Jurkat, Clone E6-1 (cell line): ENCODE measurements around the gene IFT88.
"Not testable (repeated sequence)": the region's sequence is repeated elsewhere in the genome, so short reads cannot be mapped to it uniquely, and the experiment has no call there.

ENCODE experiments used
- DNase-seq: peaks from one replicate; pipeline ENCODE4 v3.0.0-alpha.2; 2011; ENCODE audit warnings: low read depth, low spot score
- H3K4me3 ChIP-seq: 2 replicates; pipeline ENCODE4 v1.5.1; 2011; ENCODE audit warnings: mild to moderate bottlenecking, low read length, control low read depth, moderate library complexity

IFT88 gene

GRCh38 chr13:20609145-20609544, 42.2 kb downstream of the IFT88 start:
- no peak for DNase-seq
- no peak overlapping the region for H3K4me3 ChIP-seq

GRCh38 chr13:20610006-20610405, 43.0 kb downstream of the IFT88 start:
- DNase-seq = no peak

DNA sequence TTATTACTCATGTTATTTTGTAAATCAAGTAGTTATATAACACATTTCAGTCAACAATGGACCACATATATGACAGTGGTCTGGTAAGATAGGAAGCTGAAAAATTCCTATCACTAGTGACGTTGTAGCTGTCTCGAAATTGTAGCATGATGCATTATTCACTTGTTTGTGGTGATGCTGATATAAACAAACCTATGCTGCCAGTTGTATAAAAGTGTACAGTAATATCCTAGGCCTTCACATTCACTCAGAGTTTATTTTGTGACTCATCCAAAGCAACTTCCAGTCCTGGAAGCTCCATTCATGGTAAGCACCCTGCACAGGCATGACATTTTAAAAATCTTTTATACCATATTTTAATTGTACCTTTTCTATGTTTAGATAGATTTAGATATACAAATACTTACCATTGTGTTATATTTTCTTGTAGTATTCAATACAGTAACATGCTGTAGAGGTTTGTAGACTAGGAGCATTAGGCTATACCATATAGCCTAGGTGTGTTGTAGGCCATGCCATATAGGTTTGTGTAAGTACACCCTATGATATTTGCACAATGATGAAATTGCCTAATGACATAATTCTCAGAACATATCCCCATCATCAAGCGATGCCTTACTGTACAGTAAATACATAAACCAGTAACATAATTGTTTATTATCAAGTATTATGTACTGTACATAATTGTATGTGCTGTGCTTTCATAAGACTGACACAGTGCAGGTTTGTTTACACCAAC, 49.3 kb downstream of the IFT88 start:
- no peak overlapping the region for H3K4me3 ChIP-seq
- no peak for DNase-seq

More at GRCh38 chr13:20610006-20610405, 43.0 kb downstream of the IFT88 start:
- H3K4me3 ChIP-seq = no peak overlapping the region

- no peak overlapping the region for H3K4me3 ChIP-seq
- no peak for DNase-seq
Observed at GRCh38 chr13:20623000-20623399, 56.0 kb downstream of the IFT88 start.

GRCh38 chr13:20624213-20624612, 57.3 kb downstream of the IFT88 start:
- no peak for DNase-seq
- no peak overlapping the region for H3K4me3 ChIP-seq

DNA sequence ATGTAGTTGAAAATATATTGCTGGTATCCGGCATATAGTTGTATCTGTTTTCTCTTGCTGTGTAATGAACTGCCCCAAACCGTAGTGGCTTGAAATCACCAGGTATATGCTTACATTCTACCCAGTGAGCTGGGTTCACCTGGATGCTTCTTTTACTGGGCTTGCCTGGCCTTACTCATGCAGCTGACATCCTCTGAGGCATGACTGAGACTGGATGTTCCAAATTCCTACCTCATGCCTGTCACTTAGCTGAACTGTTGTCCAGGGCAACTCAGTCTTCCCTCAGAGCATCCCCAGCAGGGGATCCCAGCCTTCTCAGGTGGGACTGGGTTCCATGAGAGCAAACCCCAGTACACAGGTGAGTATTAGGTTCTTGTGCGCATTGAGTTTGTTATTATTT, 66.8 kb downstream of the IFT88 start:
- no peak for DNase-seq
- no peak overlapping the region for H3K4me3 ChIP-seq

- H3K4me3 ChIP-seq = no peak overlapping the region
- no peak for DNase-seq
Observed at GRCh38 chr13:20636079-20636478, 69.1 kb downstream of the IFT88 start.

GRCh38 chr13:20637811-20638210, 70.9 kb downstream of the IFT88 start:
- no peak overlapping the region for H3K4me3 ChIP-seq
- DNase-seq = no peak

- DNase-seq = no peak
- no peak overlapping the region for H3K4me3 ChIP-seq
Observed at GRCh38 chr13:20647758-20648157, 80.8 kb downstream of the IFT88 start.

- H3K4me3 ChIP-seq = no peak overlapping the region
- DNase-seq = no peak
Observed at GRCh38 chr13:20652946-20653345, 86.0 kb downstream of the IFT88 start.

DNA sequence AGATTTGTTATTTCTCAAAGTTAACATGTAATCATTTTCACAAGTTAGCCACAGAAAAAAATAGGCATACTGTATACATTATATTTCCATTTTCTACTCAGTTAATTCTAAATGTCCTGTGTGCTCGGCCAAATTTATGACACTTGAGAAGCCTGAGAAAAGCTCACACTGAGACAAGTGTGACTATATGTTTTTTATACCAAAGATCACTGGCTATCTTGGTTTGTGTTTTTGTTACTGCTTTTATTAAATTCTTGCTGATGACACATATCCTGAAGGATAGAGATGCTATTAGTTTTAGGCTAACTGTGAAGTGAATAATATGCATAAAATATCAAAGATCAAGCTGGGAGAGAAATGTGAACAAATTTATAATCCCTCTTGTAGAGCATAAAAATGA, 87.2 kb downstream of the IFT88 start:
- no peak overlapping the region for H3K4me3 ChIP-seq
- no peak for DNase-seq

DNA sequence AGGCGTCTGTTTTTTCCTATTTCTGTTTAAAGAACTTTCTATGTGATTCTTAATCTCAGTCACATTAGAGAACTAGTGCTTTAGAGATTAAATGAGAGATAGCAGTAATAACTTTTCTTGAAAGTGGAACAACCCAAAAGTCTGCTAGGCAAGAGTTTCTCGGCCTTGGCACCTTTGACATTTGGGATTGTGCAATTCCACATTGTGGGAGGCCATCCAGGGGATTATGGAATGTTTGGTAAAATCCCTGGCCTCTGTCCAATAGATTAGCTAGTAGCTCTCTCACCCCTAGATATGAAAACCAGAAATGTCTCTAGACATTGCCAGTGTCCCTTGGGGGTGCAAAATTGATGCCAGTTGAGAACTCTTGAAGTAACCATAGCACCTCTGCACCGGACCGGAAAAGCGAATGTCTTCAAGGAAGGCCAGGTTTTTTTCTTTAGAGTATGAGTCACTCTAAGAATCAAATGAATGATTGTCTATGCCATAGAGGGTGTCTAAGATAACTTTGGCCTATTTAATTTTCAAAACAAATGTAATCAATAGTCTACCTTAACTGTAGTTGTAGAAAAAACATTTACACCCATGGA, 91.6 kb downstream of the IFT88 start:
- no peak for DNase-seq
- H3K4me3 ChIP-seq = no peak overlapping the region

- DNase-seq = no peak
- H3K4me3 ChIP-seq = no peak overlapping the region
Observed at GRCh38 chr13:20664351-20664750, 97.4 kb downstream of the IFT88 start.

DNA sequence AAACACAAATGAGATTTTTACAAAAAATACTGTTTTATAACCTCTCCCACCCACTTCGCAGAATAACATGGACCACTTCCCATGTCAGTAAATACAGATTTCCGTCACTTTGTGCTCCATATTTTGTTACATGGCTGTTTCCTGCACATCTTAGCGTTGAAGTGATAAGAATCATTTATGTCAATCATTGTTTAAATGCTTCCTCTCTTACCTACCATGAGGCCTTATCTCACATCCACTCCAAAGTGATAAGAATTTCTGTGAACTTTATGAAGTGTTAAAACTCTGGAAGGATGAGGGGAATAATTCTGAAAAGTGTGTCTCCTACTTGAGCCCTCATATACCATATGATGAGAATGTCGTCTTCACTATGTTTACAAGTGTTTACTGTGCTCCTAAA, 100.0 kb downstream of the IFT88 start:
- H3K4me3 ChIP-seq = no peak overlapping the region
- peak; percentile 14 for DNase-seq

DNA sequence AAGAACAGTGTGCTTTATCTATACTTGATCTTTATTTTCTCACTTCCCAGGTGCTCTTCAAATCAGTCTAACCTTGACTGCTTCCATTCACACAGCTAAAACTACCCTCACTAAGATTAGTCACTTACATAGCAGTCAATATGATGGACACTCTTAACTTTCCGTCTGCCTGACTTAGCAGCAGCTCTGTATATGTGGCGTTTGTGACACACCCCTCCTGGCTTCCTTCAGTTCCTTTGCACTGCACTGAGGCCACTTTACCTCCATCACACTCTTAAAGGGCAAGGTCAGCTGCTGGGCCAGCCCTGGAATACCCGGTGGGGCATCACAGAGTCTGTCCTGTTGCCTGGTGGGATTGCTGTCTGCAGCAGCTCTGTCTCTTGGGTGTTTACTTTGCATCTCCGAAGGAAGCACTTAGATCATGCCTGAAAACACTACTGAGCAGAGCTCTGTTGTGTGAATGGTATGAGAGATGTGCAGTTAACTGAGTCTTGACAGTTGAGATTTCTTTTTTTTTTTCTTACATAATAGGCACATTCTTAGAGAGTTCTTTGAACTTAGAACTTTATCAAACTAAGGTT, 101.0 kb downstream of the IFT88 start:
- no peak for DNase-seq
- no peak overlapping the region for H3K4me3 ChIP-seq

GRCh38 chr13:20669162-20669561, 102.2 kb downstream of the IFT88 start:
- H3K4me3 ChIP-seq = no peak overlapping the region
- DNase-seq = peak; percentile 32

- no peak overlapping the region for H3K4me3 ChIP-seq
- DNase-seq = no peak
Observed at GRCh38 chr13:20671789-20672188, 104.8 kb downstream of the IFT88 start.

DNA sequence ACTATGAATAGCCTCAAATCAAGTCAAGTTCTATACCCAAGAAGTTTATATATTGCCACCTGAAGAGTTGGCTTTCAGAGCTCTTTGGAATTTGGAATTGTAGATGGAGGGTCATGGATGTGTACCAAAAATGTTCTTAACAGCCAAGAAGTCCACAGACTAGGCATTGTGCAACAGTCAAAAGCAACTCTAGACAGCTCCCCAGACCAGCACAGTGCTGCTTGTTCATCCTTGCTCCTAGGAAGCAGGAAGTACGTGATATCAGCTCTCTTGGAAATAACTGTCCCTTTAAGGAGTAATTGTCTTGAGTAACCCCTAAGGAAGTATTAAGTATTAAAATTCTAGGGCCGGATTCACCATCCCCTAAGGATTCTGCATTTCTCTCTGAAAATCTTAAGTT, 105.8 kb downstream of the IFT88 start:
- H3K4me3 ChIP-seq = no peak overlapping the region
- DNase-seq = no peak

DNA sequence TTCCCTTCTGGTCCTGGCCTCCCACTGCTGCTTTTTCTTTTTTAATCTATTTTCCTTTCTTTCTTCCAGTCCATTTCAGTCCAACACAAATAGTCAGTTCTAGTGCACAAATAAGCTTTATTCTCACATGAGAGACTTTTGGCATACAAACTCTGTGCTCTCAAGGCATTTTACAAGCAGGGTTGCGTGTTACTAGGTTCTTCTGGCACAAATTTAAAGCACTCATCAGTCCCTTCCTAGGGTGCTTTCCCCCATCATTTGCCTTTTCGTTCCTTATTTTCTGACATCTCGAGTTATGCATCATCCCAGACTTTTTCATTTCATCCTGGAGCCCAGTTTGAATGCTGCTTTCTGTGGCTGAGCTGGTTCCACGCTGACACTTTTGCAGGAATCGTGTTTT, 106.8 kb downstream of the IFT88 start:
- no peak for DNase-seq
- H3K4me3 ChIP-seq = no peak overlapping the region

DNA sequence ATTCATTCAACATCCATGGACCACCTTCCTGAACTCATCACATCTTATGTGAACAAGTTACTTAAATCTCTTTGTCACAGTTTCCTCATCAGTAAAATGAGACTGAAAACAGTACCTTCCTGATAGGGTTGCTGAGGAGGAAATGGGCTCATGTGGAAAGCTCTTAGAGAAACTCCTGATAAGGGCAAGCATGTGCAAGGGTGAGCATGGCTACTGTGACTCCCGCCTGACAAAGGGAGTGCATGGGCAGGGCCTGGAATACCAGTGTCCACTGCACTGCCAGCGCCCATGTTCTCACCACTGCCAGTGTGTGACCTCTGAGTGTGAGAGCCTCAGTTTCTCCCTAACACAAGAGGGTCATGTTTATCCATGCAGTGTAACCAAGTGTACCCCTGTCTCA, 109.3 kb downstream of the IFT88 start:
- H3K4me3 ChIP-seq = no peak overlapping the region
- DNase-seq = no peak

DNA sequence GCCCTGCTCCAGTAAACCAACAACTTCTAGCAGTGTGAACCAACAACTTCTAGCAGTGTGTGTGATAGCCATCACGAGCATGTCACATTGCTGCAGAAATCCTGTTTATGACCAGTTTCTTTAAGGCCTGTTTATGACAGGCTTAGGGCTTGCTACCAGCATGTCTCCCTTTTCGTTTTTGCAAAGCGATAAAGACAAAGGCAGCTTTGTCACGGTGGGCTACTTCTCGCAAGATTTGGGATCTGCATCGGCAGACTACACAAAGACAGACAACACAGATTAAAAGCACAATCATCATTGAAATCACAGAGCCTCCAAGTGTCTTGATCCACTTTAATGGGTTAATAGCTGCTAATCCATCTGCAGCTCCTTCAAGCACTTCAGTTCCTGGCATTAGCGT, 111.6 kb downstream of the IFT88 start:
- not testable (repeated sequence) for DNase-seq, H3K4me3 ChIP-seq
